OCI-LY1 (cell line): ENCODE results near the gene AGAP3.

Experiments
- H2AFZ ChIP-seq: fragments of 200-600 bp; sonication (generic), shearing (Covaris generic); 2 replicates; pipeline ENCODE4 v1.6.0; 2014; ENCODE audit warnings: antibody characterized with exemption, mild to moderate bottlenecking, low read length
- H3F3A ChIP-seq: fragments of 200-600 bp; sonication (generic), shearing (Covaris generic); 2 replicates; pipeline ENCODE4 v1.6.0; 2014; ENCODE audit warnings: mild to moderate bottlenecking, antibody characterized with exemption, low read length, moderate library complexity; ENCODE audit not compliant: insufficient read depth
- H3K27ac ChIP-seq: fragments of 200-600 bp; sonication (generic); 2 replicates; pipeline ENCODE4 v1.5.1; 2014; ENCODE audit warnings: low read length, mixed run types, mild to moderate bottlenecking, low read depth; ENCODE audit not compliant: poor library complexity, severe bottlenecking
- H3K27me3 ChIP-seq: fragments of 200-600 bp; sonication (generic); 2 replicates; pipeline ENCODE4 v1.6.0; 2014; ENCODE audit warnings: antibody characterized with exemption, mild to moderate bottlenecking, low read length, moderate library complexity; ENCODE audit not compliant: insufficient read depth
- H3K36me3 ChIP-seq: fragments of 200-600 bp; sonication (generic); 2 replicates; pipeline ENCODE4 v1.6.1; 2014; ENCODE audit warnings: mild to moderate bottlenecking, antibody characterized with exemption, low read length, moderate library complexity, mixed read lengths; ENCODE audit not compliant: insufficient read depth
- H3K4me1 ChIP-seq: fragments of 200-600 bp; sonication (generic); 2 replicates; pipeline ENCODE4 v1.5.1; 2014; ENCODE audit warnings: mild to moderate bottlenecking, low read length, moderate library complexity; ENCODE audit not compliant: insufficient read depth, severe bottlenecking
- H3K4me2 ChIP-seq: fragments of 200-600 bp; sonication (generic), shearing (Covaris generic); 2 replicates; pipeline ENCODE4 v1.6.1; 2014; ENCODE audit warnings: low read length
- H3K4me3 ChIP-seq: fragments of 200-600 bp; sonication (generic); 2 replicates; pipeline ENCODE4 v1.5.1; 2014; ENCODE audit warnings: low read length, low read depth, mild to moderate bottlenecking, mixed read lengths; ENCODE audit not compliant: poor library complexity, severe bottlenecking
- H3K79me2 ChIP-seq: fragments of 200-600 bp; shearing (Covaris generic); 2 replicates; pipeline ENCODE4 v1.6.1; 2016; ENCODE audit warnings: mixed run types, low read length, mixed read lengths; ENCODE audit not compliant: insufficient read depth
- H3K9ac ChIP-seq: fragments of 200-600 bp; sonication (generic), shearing (Covaris generic); 2 replicates; pipeline ENCODE4 v1.6.1; 2014; ENCODE audit warnings: mild to moderate bottlenecking, low read length, mixed read lengths
- H3K9me2 ChIP-seq: fragments of 200-600 bp; sonication (generic), shearing (Covaris generic); 2 replicates; pipeline ENCODE4 v1.6.1; 2014; ENCODE audit warnings: low read depth, mild to moderate bottlenecking, low read length, mixed read lengths
- H3K9me3 ChIP-seq: fragments of 200-600 bp; shearing (Covaris generic); 2 replicates; pipeline ENCODE4 v1.6.1; 2014; ENCODE audit warnings: low read length, mixed read lengths
- H4K20me1 ChIP-seq: fragments of 200-600 bp; sonication (generic), shearing (Covaris generic); 2 replicates; pipeline ENCODE4 v1.6.0; 2016; ENCODE audit warnings: mild to moderate bottlenecking, low read length; ENCODE audit not compliant: insufficient read depth
- EZH2 ChIP-seq: fragments of 200-600 bp; sonication (generic), shearing (Covaris generic); IDR thresholded peaks from 2 replicates; pipeline ENCODE4 v1.8.0; 2017; ENCODE audit warnings: borderline replicate concordance, mixed run types, mild to moderate bottlenecking, antibody characterized with exemption, low read length, moderate library complexity, mixed read lengths
- TF ChIP-seq, protein P1 (sequence below): fragments of 200-600 bp; sonication (generic), shearing (Covaris generic); IDR thresholded peaks from 2 replicates; pipeline ENCODE4 v1.5.1; 2017; ENCODE audit warnings: mild to moderate bottlenecking, antibody characterized with exemption, low read length, moderate library complexity, mixed read lengths

AGAP3 gene

DNA sequence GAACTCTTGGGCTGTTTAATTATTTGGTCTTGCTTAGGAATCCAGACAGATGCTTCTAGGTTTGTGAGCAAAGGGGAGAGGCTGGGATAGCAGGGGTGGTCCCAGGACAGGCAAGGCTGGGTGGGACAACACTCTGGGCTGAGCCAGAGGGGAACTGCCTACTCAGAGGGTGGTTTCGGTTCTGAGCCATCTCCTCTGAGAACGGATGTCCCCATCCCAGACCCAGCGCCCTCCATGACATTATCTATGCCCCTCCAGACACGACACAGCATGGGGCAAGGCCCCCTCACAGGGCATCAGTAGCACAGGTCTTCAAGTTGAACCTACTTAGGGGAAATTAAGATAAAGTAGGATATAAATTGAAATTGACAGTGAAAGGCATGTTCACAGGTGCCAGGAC, 93.7 kb downstream of the AGAP3 start:
- TF ChIP-seq, protein P1, sequence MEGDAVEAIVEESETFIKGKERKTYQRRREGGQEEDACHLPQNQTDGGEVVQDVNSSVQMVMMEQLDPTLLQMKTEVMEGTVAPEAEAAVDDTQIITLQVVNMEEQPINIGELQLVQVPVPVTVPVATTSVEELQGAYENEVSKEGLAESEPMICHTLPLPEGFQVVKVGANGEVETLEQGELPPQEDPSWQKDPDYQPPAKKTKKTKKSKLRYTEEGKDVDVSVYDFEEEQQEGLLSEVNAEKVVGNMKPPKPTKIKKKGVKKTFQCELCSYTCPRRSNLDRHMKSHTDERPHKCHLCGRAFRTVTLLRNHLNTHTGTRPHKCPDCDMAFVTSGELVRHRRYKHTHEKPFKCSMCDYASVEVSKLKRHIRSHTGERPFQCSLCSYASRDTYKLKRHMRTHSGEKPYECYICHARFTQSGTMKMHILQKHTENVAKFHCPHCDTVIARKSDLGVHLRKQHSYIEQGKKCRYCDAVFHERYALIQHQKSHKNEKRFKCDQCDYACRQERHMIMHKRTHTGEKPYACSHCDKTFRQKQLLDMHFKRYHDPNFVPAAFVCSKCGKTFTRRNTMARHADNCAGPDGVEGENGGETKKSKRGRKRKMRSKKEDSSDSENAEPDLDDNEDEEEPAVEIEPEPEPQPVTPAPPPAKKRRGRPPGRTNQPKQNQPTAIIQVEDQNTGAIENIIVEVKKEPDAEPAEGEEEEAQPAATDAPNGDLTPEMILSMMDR = no peak
- no peak for TF ChIP-seq EZH2
- H3K27ac ChIP-seq = no peak overlapping the region
- no peaks in the 10 kb centered on the region for H3K9me2 ChIP-seq
- no peaks in the 10 kb centered on the region for H4K20me1 ChIP-seq
- H3K36me3 ChIP-seq = no peaks in the 10 kb centered on the region
- H3K4me1 ChIP-seq = no peaks in the 10 kb centered on the region
- no peak overlapping the region for H2AFZ ChIP-seq
- no peaks in the 10 kb centered on the region for H3K9me3 ChIP-seq
- H3K9ac ChIP-seq = no peak overlapping the region
- no peak overlapping the region for H3K4me2 ChIP-seq
- H3K27me3 ChIP-seq = peaks cover 22% of the 10 kb centered on the region; the same call in 1 of the 2 replicates
- no peaks in the 10 kb centered on the region for H3F3A ChIP-seq
- H3K4me3 ChIP-seq = no peak overlapping the region
- no peaks in the 10 kb centered on the region for H3K79me2 ChIP-seq

DNA sequence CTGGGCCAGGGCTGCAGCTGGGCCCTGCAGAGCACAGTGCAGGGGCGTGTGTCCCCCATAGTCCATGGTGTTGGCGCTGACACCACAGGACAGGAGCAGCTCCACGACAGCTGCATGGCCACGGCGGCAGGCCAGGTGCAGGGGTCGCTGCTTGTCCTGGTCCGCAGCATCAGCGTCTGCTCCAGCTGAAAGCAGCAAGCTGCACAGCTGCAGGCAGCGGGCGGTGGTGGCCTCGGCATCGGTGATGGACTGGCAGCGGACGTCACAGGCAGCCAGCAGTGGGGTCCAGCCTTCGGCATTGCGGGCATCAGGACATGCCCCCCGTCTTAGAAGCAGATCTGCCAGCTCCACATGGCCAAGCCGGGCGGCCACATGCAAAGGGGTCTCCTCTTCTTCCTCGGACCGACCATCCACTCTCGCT, 94.7 kb downstream of the AGAP3 start:
- H2AFZ ChIP-seq = no peak overlapping the region
- H3K27me3 ChIP-seq = peaks cover 27% of the 10 kb centered on the region; the same call in 1 of the 2 replicates
- H3K4me1 ChIP-seq = no peaks in the 10 kb centered on the region
- no peak overlapping the region for H3K9ac ChIP-seq
- no peaks in the 10 kb centered on the region for H4K20me1 ChIP-seq
- TF ChIP-seq, protein P1 = no peak
- H3F3A ChIP-seq = no peaks in the 10 kb centered on the region
- no peaks in the 10 kb centered on the region for H3K9me2 ChIP-seq
- H3K36me3 ChIP-seq = no peaks in the 10 kb centered on the region
- H3K4me3 ChIP-seq = no peak overlapping the region
- H3K79me2 ChIP-seq = no peaks in the 10 kb centered on the region
- no peak overlapping the region for H3K27ac ChIP-seq
- no peak overlapping the region for H3K4me2 ChIP-seq
- H3K9me3 ChIP-seq = no peaks in the 10 kb centered on the region

DNA sequence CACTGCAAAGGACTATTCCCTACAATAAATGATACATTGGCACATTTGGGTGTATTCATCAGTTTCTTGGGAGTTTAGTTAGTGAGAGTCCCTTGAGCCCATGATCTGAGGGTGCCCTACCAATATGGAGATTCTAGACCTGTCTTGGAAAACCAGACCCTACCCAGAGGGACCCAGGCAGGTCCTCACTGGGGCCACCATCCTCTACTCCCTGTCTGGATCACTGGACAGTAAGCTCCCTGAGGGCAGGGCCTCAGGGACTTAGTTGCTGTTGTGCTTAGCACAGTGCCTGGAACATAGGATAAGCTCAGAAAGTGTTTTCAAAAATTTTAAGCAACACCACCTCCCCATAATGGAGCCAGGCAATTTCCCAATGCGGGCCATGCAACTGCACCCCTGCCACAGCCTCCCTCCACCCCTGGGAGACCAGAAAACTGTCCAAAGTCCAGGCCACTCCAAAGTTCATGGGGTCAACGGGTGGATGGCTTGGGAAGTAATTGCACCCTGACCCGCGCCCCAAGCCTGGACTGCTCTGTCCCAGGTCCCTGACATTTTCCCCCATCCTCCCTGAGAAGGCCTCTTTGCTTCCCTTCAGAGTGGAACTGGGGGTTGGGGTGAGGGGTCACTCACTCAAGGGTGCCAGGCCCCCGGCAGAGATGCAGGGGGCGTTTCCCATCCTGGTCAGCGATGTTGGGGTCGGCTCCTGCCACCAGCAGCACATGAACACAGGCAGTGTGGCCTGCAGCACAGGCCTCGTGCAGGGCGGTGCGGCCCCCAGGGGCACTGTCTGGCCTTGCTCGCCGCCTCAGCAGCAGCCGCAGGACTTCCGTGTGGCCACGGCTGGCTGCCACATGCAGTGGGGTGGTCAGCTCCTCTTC, 99.7 kb downstream of the AGAP3 start:
- Histone ChIP-seq H3K9ac (no peak overlapping the region), H2AFZ (no peak overlapping the region), H3K79me2 (no peaks in the 10 kb centered on the region), H3K4me2 (no peak overlapping the region), H3K9me3 (no peaks in the 10 kb centered on the region), H3K4me3 (no peak overlapping the region), H3K27me3 (peaks cover 33% of the 10 kb centered on the region; the same call in 1 of the 2 replicates), H3K4me1 (no peaks in the 10 kb centered on the region), H3K36me3 (no peaks in the 10 kb centered on the region), H3F3A (no peaks in the 10 kb centered on the region), H4K20me1 (no peaks in the 10 kb centered on the region), H3K27ac (no peak overlapping the region), H3K9me2 (no peaks in the 10 kb centered on the region)
- TF ChIP-seq, protein P1 = no peak
- TF ChIP-seq EZH2 = no peak
